Astrocyte (in vitro differentiated cells and primary cell): ENCODE measurements around the gene EIF3L. TPM values are rescaled to one million over a fixed set of nuclear protein-coding genes. Genes with fewer than 3 reads are reported as not detected.

Source experiments
- DNase-seq: peaks from one replicate; pipeline ENCODE4 v3.0.0-alpha.2; 2010; ENCODE audit warnings: low read depth
- FAIRE-seq: peaks from 2 replicates; lab custom pipeline; 2011; peaks lifted over from hg19 to GRCh38; lab: Jason Lieb, UNC
- H2AFZ ChIP-seq: 2 replicates; pipeline ENCODE4 v1.6.0; 2012; ENCODE audit warnings: low read depth, low read length, inconsistent platforms
- H3K27ac ChIP-seq: 2 replicates; pipeline ENCODE4 v1.5.1; 2011; ENCODE audit warnings: low read depth, low read length, inconsistent platforms
- H3K27me3 ChIP-seq: 2 replicates; pipeline ENCODE4 v1.6.0; 2011; ENCODE audit warnings: low read length, inconsistent platforms; ENCODE audit not compliant: insufficient read depth
- H3K36me3 ChIP-seq: 2 replicates; pipeline ENCODE4 v1.5.1; 2011; ENCODE audit warnings: low read length, inconsistent platforms; ENCODE audit not compliant: insufficient read depth
- H3K4me1 ChIP-seq: 2 replicates; pipeline ENCODE4 v1.5.1; 2011; ENCODE audit warnings: low read length, inconsistent platforms; ENCODE audit not compliant: insufficient read depth
- H3K4me2 ChIP-seq: 2 replicates; pipeline ENCODE4 v1.6.0; 2012; ENCODE audit warnings: low read length, inconsistent platforms
- H3K4me3 ChIP-seq: 2 replicates; pipeline ENCODE4 v1.5.1; 2011; ENCODE audit warnings: low read depth, mild to moderate bottlenecking, low read length, inconsistent platforms; ENCODE audit not compliant: insufficient read depth
- H3K79me2 ChIP-seq: 2 replicates; pipeline ENCODE4 v1.6.0; 2012; ENCODE audit warnings: mild to moderate bottlenecking, low read length, inconsistent platforms; ENCODE audit not compliant: insufficient read depth
- H3K9ac ChIP-seq: 2 replicates; pipeline ENCODE4 v1.6.0; 2012; ENCODE audit warnings: mild to moderate bottlenecking, low read length, inconsistent platforms
- H3K9me3 ChIP-seq: 2 replicates; pipeline ENCODE4 v1.5.1; 2012; ENCODE audit warnings: low read depth, mild to moderate bottlenecking, low read length, inconsistent platforms; ENCODE audit not compliant: insufficient read depth
- H4K20me1 ChIP-seq: 2 replicates; pipeline ENCODE4 v1.6.0; 2012; ENCODE audit warnings: low read length, inconsistent platforms; ENCODE audit not compliant: insufficient read depth
- H3K27ac Mint-ChIP-seq: one replicate; pipeline ENCODE4 v1.8.0; 2021; ENCODE audit warnings: mild to moderate bottlenecking, mixed read lengths; ENCODE audit not compliant: unreplicated experiment
- H3K27me3 Mint-ChIP-seq: one replicate; pipeline ENCODE4 v1.8.0; 2021; ENCODE audit warnings: low read depth, mixed read lengths; ENCODE audit not compliant: unreplicated experiment
- H3K36me3 Mint-ChIP-seq: one replicate; pipeline ENCODE4 v1.8.0; 2021; ENCODE audit warnings: low read depth, mixed read lengths; ENCODE audit not compliant: unreplicated experiment
- H3K4me1 Mint-ChIP-seq: one replicate; pipeline ENCODE4 v1.8.0; 2021; ENCODE audit warnings: low read depth, mixed read lengths; ENCODE audit not compliant: unreplicated experiment
- H3K4me3 Mint-ChIP-seq: one replicate; pipeline ENCODE4 v1.8.0; 2021; ENCODE audit warnings: mild to moderate bottlenecking, moderate library complexity, mixed read lengths; ENCODE audit not compliant: unreplicated experiment
- H3K9me3 Mint-ChIP-seq: one replicate; pipeline ENCODE4 v1.8.0; 2021; ENCODE audit warnings: mild to moderate bottlenecking, mixed read lengths; ENCODE audit not compliant: unreplicated experiment
- CTCF ChIP-seq: IDR thresholded peaks from 2 replicates; pipeline ENCODE4 v1.5.1; 2011; ENCODE audit warnings: low read depth, mild to moderate bottlenecking, inconsistent platforms, low read length, moderate library complexity; ENCODE audit not compliant: insufficient read depth
- EZH2 ChIP-seq: IDR thresholded peaks from 2 replicates; pipeline ENCODE4 v1.6.1; 2012; ENCODE audit warnings: mild to moderate bottlenecking, low read length, inconsistent platforms; ENCODE audit not compliant: insufficient read depth
- total RNA-seq: library from RNA; stranded (reverse); gene quantifications from 2 replicates; pipeline ENCODE4 v1.2.1, GENCODE V29; 2021

The EIF3L gene
- total RNA-seq, 1 donor from 2014 or later = 323 TPM

- Histone ChIP-seq H3K27me3 (peaks cover 13% of the 10 kb centered on the region), H3K36me3 (no peaks in the 10 kb centered on the region), H3K9me3 (no peaks in the 10 kb centered on the region), H3K27ac (no peak overlapping the region), H3K9ac (no peak overlapping the region), H3K4me3 (peak overlapping the region; percentile 5), H3K79me2 (no peaks in the 10 kb centered on the region), H3K4me2 (peak overlapping the region; percentile 79), H2AFZ (peak overlapping the region; percentile 73), H3K4me1 (peaks cover 4% of the 10 kb centered on the region), H4K20me1 (no peaks in the 10 kb centered on the region)
- H3K27ac Mint-ChIP-seq = no peak overlapping the region
- peaks cover 34% of the 10 kb centered on the region for H3K27me3 Mint-ChIP-seq
- peaks cover 8% of the 10 kb centered on the region for H3K36me3 Mint-ChIP-seq
- TF ChIP-seq CTCF (no peak), EZH2 (no peak)
- FAIRE-seq (no peak), DNase-seq (peak; percentile 29)
- no peak overlapping the region for H3K4me3 Mint-ChIP-seq
- no peaks in the 10 kb centered on the region for H3K9me3 Mint-ChIP-seq
- H3K4me1 Mint-ChIP-seq = no peaks in the 10 kb centered on the region
Observed at GRCh38 chr22:37824674-37825641, 24.3 kb upstream of the EIF3L start.

GRCh38 chr22:37827056-37827455, 22.2 kb upstream of the EIF3L start:
- Histone ChIP-seq H2AFZ (no peak overlapping the region), H3K36me3 (peaks cover 6% of the 10 kb centered on the region), H3K4me1 (peaks cover 4% of the 10 kb centered on the region), H3K79me2 (no peaks in the 10 kb centered on the region), H3K27me3 (peaks cover 13% of the 10 kb centered on the region), H3K4me2 (no peak overlapping the region), H3K9me3 (no peaks in the 10 kb centered on the region), H3K4me3 (no peak overlapping the region), H4K20me1 (no peaks in the 10 kb centered on the region), H3K27ac (no peak overlapping the region), H3K9ac (no peak overlapping the region)
- Mint-ChIP-seq H3K4me1 (no peaks in the 10 kb centered on the region), H3K27ac (no peak overlapping the region), H3K9me3 (no peaks in the 10 kb centered on the region), H3K27me3 (peaks cover 23% of the 10 kb centered on the region), H3K36me3 (peaks cover 15% of the 10 kb centered on the region), H3K4me3 (no peak overlapping the region)
- DNase-seq (no peak), FAIRE-seq (no peak)
- TF ChIP-seq EZH2 (no peak), CTCF (no peak)
